Astrocyte of the spinal cord (primary cell): Measurements from ENCODE around the gene CAPS.

ENCODE experiments used
- DNase-seq: peaks from one replicate; pipeline ENCODE4 v3.0.0; 2011; ENCODE audit warnings: low read depth, low spot score
- H3K4me3 ChIP-seq: 2 replicates; pipeline ENCODE4 v1.5.1; 2011; ENCODE audit warnings: low read depth, mild to moderate bottlenecking, low read length, moderate library complexity
- CTCF ChIP-seq: IDR thresholded peaks from 2 replicates; pipeline ENCODE4 v1.5.1; 2012; ENCODE audit warnings: low read depth, mild to moderate bottlenecking, low read length, inconsistent platforms
- in situ Hi-C: cut with HindIII; loops from 2 replicates; pipeline ENCODE4 v1.10.0; 2017; ENCODE audit warnings: low sequenced_read_pairs

The CAPS gene

GRCh38 chr19:5922161-5922545 is 8.1 kb downstream of the CAPS start:
- DNase-seq, result no peak
- TF ChIP-seq CTCF, result no peak
- in situ Hi-C loops, result no loop called here
- H3K4me3 ChIP-seq, result no peak overlapping the region

DNA sequence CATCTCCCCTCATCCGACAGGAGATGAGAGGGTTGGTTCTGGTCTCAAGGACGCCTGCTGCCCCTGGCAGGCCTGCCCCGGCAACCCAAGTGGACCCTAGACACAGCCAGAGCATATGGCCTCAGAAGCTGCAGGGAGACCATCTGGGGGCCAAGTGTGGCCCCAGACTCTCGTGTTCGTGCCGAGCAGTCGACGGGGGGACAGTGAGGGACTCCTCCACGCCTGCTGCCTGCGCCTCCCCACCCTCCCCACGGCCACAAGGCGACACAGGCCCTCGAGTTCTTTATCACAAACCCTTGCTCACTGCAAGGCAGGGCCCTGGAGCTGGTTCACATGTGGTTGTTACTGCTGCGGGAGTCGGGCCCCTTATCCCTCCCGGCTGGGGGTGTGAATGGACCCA is 9.3 kb downstream of the CAPS start:
- H3K4me3 ChIP-seq, result no peak overlapping the region
- DNase-seq, result no peak
- no peak for TF ChIP-seq CTCF
- in situ Hi-C loops, result no loop called here

DNA sequence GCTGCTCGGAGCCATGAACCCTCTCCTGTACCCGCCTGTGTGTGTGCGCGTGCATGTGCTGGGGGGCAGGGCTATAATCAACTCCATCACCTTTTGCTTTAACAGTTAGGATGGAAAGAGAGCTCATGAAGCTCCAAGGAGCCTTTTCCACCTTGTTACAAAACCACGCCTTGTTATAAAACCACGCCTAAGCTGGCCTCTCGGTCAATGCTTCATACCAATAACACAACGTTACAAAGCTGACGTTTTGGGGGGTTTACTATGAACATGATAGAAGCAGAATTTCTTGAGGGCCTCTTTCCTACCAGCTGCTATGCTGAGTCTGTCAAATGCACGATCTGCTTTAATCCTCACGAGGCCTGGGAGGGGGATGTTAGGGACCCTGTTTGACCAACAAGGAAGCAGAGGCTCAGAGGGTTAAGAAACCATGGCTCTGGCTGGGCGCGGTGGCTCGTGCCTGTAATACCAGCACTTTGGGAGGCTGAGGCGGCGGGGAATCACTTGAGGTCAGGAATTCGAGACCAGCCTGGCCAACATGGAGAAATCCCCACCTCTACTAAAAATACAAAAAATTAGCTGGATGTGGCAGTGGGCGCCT is 11.9 kb downstream of the CAPS start:
- no peak for DNase-seq
- in situ Hi-C loops, result no loop called here
- H3K4me3 ChIP-seq, result no peak overlapping the region
- no peak for TF ChIP-seq CTCF

DNA sequence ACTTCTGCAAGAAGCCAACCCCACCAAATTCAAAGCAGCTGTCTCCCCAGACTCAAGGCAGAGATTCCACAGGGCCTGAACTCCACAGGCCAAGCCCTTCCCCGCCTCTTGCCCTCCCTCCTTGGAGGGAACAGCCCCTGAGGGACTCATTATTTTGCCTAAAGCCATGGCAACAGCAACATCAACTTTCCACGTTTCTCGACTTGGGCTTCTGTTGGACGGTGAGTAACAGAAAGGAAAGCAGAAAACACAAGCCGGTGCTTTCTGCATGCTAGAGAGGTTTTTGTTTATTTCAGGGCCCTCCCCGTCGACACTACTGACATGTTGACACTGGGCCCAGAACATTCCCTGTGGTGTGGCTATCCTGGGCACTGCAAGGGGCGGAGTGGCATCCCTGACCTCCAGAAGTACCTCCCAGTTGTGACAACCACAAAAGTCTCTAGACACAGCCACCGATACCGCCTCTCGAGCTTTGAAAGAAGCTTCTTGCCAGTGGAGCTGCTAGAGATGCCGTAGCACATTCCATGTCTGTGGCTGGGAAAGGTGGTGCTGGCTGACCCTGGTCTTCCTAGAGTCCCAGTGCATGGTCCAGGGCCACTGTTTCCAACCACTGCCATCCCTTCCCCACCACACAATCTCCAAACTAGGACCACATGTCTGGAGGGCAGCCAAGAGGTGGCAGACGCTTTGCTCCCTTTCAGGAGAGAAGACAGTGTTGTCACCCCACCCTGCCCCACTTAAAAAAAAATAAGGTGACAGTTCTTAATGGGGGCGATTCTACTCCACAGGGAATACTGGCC is 12.8 kb downstream of the CAPS start:
- no peak overlapping the region for H3K4me3 ChIP-seq
- TF ChIP-seq CTCF, result no peak
- in situ Hi-C loops, result no loop called here
- peak; percentile 13 for DNase-seq

GRCh38 chr19:5927441-5927821 is 13.4 kb downstream of the CAPS start:
- no peak overlapping the region for H3K4me3 ChIP-seq
- no peak for DNase-seq
- TF ChIP-seq CTCF, result no peak
- in situ Hi-C loops, result no loop called here

DNA sequence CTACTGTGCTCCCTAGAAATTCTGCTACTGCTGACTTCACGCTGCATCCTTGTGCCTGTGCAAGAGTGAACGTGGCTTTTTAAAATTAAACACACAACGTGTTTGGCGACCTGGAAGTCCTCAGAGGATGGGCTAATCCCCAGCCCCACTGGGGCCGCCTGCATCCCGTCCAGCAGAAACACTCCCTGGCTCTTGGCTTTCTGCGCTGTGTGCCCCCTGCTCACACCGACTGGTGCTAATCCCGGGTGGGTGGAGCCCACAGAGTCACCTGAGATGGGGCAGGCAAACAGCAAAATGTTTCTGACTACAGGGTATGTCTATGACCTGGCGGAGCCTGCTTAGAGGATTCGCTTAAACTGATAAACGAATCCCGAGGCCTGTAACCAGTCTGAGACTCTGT is 15.1 kb downstream of the CAPS start:
- no peak for TF ChIP-seq CTCF
- in situ Hi-C loops, result no loop called here
- no peak overlapping the region for H3K4me3 ChIP-seq
- no peak for DNase-seq
